HG02973 (cell line): ENCODE results near the gene IL20.

Experiments
- ATAC-seq: cut with Tn5 transposase; IDR thresholded peaks from one replicate; pipeline ENCODE4 v1.9.1; 2021; ENCODE audit warnings: moderate library complexity; ENCODE audit not compliant: unreplicated experiment

IL20 gene

DNA sequence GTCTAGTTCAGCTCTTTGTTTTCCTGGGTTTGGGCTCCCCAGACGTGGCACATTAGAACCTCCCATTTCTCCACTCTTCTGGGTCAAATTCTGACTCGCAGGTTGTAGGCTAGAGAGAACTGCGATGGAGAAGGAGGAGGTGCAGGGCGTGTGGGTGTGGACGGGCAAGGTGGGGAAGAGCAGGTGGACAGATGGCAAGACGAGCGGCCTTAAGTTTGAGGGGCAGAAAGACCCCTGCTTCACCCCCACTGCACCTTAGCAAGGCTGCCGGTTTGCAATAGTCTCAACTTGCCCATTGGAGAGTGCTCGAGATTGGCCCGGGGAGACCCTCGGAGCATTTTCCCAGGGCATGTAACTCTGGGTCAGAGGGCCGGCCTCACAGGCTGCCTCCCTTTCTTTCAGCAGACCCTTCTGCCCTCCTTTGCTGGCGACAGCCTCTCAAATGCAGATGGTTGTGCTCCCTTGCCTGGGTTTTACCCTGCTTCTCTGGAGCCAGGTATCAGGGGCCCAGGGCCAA, 33.5 kb downstream of the IL20 start:
- ATAC-seq, result no peak

DNA sequence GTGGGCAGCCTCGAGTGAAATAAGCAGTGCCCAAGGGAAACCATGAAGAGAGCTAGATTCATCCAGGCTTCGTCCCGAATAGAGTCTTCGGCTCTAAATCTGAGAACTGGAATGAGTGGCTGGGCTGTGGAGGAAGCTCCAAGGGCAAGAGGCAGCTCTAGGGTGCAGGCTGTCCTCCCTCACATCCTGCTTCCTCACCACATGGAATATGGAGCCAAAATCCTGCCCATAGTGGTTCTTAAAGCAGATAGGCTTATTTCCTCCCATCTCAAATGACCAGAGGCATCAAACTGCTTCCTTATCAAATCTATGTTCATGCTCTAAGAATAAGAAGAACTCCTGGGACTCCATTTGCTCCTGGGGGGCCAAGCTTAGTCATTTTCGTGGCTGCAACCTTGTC, 34.3 kb downstream of the IL20 start:
- no peak for ATAC-seq

DNA sequence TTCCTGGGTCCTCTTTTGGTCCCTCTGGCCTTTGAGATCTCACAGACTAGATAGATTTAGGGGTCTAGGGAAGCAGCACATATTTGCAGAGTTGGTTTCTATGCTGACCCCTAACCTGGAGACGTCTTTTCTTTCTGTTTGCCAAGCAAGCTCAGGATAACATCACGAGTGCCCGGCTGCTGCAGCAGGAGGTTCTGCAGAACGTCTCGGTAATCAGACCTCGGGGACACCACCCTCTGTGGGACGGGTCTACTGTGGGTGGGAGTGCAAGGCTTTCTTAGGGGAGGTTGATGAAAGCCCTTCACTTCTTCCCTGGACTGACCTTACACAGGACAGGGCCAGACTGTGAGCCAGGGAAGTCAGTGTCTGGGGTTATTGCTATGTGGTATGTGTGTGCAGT, 34.7 kb downstream of the IL20 start:
- no peak for ATAC-seq

DNA sequence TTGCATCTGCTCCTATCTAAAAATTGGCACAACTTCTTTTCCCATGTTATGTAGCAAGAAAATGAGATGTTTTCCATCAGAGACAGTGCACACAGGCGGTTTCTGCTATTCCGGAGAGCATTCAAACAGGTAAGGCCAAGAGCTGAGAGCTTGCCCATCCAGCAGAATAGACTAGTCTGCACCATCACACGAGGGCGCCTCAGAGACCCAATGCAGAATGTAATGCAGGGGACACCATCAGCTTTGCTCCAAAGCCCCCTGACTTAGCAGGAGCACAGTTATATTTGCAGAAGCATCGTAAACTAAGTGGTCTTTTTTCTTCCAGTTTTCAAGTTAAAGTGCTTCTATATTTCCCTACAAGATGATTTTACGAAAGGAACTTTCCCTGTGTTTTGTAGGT, 36.5 kb downstream of the IL20 start:
- ATAC-seq, result no peak

DNA sequence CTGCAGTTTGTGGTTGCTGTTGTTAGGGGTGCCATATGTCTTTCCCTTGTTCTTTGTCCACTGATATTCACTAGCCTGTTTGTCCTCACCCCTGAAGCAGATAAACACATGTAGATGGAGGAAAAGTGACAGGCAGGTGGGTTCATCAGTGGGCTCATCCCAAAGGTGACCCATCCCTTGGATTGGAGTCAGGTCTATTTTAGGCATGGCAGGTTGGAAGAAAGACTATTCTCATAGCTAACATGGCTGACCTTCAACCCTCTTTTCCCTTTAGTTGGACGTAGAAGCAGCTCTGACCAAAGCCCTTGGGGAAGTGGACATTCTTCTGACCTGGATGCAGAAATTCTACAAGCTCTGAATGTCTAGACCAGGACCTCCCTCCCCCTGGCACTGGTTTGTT, 37.3 kb downstream of the IL20 start:
- no peak for ATAC-seq

DNA sequence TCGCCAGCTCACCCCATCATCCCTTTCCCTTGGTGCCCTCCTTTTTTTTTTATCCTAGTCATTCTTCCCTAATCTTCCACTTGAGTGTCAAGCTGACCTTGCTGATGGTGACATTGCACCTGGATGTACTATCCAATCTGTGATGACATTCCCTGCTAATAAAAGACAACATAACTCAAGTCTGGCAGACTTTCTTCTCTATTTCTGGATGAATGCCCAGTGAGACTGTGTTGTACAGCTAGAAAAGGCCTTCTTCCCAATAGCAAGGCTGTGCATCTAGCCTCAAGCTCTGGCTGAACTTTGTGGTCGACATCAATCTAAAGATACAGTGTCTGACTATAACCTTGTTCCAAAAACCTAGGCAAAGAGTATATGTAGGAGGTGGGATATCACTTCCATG, 38.3 kb downstream of the IL20 start:
- ATAC-seq, result no peak

DNA sequence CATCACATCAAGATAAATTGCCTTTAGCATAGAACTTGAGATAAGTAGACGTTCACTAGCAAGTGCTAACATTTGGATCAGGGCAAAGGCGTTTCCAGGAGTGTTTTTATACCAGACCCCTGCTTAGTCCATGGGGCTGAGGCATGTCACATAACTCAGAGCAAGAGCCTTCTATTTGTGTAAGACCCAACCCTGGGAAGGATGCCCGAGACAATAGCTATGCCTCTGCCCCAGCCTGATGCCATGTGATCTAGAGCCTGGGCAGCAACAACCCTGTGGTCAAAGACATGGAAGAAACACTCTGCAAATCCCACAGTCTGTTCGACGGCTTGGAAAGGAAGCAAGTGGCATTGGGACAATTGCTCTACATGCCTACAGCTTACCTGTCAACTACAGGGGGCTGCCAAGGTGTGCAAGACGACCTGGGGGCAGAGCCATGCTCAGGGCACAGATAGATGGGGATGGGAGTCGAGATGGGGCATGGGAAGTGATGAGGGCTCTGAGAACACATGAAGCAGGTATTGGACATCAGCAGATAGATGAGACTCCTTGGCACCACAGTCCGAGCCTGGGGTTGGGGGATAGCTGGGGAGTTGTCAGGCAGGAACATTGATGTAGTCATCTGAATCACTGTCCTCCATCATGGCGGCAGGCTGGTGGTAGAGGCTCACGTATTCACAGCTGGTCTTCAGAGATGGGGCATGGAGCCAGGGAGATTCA, 39.2 kb downstream of the IL20 start:
- ATAC-seq, result no peak

DNA sequence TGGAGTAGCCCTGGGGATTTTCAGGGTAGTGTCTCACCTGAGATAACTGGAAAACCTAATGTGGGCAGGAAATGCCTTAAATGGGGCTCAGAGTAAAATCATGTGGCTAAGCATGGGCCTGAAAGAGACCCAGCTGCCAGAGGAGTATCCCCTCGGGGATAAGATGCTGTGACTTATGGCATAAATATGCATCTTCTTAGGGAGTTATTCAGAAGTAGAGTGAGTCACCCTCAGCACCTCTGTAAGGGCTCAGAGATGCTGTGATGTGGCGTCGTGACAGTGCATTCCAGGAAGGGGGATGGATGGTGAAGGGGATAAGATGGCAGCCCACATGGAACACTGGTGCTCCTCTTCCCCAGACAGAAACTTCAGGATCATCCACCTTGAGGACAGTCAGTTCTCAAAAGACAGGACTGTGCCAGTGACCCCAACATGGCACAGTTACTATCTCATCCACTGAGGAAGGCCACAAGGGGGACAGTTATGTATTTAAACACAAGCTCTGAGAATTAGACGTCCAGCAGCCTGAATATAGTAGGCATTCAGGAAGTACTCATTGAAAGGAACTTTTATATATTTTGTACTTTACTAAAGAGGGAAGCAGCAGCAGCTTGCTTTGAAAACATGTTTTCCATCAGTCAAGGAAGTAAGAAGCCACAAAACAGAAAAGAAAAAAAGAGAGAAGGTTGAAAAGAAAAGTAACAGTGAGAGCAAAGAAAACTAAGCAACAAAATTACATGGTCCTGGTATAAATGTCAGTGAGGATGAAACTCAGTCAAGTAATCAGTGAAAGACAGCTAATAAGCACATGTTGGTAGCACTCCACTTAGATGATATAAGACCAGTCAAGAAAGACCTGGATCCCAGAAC, 40.1 kb downstream of the IL20 start:
- peak; percentile 55 for ATAC-seq

DNA sequence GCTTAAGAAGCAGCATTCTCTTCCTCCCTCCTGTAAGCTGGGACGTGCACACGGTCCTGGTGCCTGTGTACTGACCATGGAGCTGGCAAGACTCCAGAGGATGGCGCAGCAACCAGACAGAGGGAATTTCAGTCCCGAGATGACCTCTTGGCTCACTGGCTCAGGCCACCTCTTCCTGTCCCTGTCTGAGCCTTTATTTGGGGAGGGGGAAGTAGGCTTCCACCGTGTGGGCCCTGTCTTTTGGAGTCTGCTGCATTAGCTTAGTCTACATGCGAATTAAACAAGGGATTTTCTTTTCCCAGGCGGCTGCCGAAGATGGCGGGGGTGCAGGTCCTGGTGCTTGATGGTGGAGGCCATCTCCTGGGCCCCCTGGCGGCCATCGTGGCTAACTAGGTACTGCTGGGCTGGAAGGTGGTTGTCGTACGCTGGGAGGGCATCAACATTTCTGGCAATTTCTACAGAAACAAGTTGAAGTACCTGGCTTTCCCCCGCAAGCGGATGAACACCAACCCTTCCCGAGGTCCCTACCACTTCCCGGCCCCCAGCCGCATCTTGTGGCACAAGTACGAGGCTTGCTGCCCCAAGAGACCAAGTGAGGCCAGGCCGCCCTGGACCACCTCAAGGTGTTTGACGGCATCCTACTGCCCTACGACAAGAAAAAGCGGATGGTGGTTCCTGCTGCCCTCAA, 42.0 kb downstream of the IL20 start:
- ATAC-seq, result no peak

DNA sequence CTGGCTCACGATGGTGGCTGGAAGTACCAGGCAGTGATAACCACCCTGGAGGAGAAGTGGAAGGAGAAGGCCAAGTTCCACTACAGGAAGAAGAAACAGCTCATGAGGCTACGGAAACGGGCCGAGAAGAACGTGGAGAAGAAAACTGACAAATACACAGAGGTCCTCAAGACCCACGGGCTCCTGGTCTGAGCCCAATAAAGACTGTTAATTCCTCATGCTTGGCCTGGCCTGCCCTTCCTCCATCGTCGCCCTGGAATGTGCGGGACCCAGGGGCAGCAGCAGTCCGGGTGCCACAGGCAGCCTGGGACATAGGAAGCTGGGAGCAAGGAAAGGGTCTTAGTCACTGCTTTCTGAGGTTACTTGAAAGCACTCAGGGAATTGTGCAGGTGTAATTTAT, 42.6 kb downstream of the IL20 start:
- ATAC-seq, result no peak

DNA sequence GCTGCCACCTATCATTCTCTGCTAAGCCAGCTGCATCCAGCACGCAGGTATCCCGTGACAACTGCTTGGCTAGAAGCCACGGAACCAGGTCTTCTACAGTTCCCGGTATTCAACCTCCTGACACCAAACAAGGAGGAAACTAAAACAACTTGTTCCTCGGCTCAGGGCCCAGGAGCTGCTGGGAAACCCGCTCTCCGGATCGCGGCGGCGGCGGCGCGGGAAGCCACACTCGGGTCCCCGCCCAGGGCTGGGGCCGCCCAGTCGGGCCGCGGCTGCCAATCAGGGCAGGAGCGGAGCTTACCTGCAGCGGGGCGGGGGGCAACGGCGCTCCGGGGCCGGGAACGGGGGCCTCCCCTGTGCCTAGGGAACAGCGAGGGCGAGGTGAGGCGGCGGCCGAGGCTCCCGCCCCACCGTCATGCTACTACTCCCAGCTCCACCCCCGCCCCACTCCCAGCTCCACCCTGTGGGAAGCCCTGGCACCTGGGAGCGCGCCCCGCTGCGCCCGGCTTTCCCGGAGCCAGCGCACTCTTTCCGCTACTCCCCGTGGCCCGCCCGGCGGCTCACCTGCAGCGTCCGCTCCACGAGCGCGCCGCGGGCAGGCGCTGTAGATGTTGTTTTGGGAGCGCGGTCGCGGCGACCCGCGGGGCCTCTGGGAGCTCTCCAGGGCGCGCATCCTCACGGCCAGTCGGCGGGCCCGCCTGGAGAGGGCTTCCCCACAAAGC, 43.9 kb downstream of the IL20 start:
- no peak for ATAC-seq

DNA sequence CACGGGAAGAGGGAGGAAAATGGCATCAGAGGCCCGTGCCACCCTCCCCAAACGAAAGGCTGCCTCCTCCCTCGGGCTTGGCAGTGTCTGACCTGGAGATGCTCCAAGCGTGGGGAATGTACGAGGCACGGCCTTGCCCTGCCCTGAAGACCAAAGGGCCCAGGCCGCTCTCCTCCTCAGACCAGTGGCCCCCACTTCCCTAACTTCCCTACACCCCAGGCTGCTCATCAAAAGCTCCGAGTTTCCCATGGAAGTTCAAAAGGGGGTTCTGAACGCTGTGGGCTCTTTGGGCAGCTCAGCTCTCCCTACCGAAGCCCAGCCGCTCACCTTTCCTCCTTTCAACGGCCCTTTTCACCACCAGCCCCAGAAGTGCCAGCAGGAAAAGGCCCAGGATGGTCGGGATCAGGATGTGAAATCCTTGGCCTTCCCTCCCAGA, 44.5 kb downstream of the IL20 start:
- no peak for ATAC-seq

DNA sequence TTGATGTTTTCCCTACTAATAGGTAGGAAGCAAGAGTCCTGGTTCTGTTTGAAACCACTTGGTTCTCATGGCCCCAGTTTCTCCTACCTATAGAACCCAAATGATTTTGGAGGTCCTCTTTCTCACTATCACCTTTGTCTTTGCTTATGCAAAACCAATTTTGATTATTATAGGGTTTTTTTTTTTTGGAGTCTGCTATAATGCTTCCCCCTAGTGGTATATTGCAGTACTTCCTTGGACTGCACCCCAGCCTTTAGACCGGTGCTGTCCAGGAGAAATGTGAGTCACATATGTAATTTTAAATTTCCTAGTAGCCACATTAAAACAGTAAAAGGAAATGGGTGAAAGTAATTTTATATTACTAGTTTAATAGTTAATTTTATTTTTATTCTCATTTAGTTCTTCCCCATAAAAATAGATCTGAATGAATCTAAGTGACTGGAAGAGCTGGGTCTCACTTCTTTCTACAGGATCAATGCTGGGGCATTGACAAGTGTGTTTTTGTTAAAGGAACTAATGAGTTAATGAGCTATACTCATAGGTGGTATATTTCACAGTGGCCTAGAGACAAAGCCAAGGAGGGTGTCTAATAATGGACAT, 45.7 kb downstream of the IL20 start:
- ATAC-seq, result no peak

DNA sequence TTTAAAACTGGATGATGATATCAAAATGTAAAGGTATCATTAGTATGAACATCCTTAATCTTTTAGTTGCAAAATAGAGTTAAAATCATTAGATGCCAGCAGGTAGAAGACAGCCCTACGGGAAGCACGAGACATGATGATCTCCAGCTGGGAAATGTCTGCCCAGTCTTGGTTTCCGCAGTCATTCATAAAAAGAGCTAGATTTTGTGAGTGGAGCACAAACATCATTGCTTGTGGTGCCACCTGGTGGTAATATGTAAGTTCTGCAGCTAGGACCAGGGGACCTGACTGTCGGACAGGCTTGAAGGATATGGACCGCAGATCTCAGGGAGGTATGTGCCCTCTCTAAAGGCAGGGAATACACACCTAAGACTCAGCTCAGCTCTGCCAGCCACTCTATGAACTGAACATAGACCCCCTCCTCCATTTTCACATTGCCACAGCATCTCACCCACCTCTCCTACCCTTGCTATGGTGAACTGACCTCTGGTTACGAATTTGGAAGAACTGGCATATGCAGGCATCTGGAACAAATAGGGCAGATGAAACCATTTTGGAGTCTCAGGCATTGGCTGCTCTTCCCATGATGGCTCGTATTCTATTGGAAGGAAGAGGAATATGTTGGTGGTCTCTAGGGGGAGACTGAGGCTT, 47.1 kb downstream of the IL20 start:
- ATAC-seq, result peak; percentile 46

DNA sequence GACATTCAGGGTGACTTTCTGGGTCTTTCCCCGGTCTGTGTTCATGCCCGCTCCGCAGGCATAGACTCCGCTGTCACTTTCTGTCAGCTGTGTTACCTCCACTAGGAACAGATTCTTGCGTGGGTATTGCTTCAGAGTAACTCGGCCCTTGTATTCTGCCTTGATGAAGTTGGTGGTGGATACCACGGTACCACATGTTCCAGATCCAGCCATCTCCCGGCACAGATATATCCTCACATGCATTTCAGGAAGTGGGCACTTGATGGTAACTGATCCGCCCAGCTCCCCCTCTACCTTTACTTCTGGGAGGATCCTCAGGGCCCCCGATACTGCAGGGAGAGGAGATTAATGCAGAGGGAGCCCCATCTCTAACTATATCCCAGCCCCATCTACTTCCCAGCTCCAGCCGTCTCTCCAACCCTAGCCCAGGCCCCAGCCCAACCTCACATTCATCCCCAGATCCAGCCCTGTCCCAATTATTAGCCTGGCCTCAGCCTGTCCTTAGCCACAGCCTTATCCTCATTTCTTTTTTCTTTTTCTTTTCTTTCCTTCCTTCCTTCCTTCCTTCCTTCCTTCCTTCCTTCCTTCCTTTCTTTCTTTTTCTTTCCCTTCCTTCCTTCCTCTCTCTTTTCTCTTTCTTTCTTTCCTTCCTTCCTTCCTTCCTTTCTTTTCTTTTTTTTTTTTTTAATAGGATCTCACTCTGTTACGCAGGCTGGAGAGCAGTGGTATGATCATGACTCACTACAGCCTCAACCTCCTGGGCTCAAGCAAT, 48.5 kb downstream of the IL20 start:
- no peak for ATAC-seq

DNA sequence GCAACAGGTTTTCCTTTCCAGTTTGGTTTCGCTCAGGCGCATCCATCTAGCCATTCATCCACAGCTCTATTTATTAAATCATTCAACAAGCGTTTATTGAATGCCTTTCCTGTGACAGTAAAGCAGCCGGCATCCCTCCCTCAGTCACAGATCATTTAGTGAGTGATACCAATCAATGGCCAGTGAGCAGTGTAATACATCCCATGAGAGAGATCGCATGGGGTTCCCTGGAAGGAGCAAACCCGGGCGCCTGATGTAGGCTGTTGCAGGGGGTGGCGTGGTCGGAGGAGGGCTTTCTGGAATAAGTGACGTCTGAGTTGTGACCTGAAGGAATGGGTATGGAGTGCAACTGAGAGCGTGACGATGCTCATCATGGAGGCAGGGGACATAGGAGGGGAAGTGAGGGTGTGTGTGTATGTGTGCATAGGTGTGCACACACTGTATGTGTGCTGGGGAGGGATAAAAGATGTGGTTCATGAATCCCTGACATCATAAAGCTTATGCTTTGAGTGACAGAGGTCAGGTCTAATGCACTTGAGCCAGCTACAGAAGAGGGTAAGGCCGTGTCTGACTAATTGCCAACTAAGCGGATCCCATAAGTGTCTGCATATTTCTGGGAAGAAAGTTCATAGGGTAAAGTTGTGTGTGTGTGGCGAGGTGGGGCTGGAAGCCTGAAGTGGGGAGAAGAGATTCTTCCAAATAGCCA, 49.8 kb downstream of the IL20 start:
- no peak for ATAC-seq

DNA sequence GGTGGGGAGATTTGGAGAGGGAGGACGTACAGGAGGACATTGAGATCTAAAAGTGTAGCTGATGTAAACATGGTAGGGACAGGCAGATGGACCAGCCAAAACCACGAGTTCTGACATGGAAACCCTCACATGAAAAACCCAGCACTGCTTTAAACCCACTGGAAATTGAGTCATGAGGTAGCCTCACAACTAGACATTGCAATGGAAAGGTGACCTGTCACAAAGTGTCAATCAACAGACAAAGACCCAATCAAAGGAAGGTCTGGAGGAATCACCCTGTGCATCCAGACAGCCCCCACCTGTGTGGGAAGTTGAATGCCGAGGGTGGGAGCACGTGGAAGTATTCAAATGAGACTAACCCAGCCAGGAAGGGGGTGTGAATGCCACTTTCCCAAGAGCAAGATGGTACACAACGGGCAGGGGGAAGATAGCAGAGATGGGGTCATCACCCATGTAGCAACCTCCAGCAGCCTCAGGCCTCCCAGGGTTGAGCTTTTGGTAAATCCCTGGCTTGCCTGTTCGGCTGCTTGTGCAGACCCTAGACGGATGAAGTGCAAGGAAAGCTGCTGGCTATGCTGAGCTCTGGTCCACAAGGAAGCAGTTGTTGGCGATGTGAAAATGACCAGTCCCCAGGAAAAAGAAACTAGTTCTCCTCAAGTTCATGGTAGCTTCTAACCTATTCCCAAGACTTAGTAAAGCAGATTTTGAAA, 50.7 kb downstream of the IL20 start:
- ATAC-seq, result no peak

DNA sequence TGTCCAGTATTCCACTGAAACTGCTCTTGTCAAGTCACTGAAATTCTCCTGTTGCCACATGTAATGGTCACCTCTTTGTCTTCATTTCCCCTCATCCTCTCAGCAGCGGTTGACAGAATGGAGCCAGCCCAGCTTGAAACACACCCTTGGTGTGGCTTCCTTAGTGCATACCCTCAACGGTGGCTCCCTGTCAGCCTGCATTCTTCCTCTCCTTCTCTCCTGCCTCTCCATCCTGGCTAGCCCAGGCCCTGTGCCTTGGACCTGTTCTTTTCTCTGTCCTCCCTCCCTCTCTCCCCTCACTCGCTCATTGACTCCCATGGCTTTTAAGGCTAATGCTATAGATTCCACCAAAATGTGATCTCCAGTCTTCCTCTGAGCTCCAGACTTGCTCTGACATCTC, 52.7 kb downstream of the IL20 start:
- ATAC-seq, result no peak
